Right atrium auricular region (tissue), 2 donors: ENCODE results near the gene SLC9A9. TPM values are rescaled to one million over a fixed set of nuclear protein-coding genes. Genes with fewer than 3 reads are reported as not detected.
A peak's percentile ranks its signal among the peaks of the same experiment; 100 is the strongest.

Source experiments
- DNase-seq: peaks from one replicate; pipeline ENCODE4 v3.0.0-alpha.2; 2019; ENCODE audit warnings: low spot score
- H3K27ac ChIP-seq, 2 donors: fragments of 200-600 bp; sonication (generic); 1 replicate in 1 of 2; 2 replicates in 1 of 2; pipeline ENCODE4 v1.5.1; 2016 to 2019
- H3K27me3 ChIP-seq, 2 donors: fragments of 200-600 bp; sonication (generic); one replicate each; pipeline versions ENCODE4 v1.5.1 to v1.6.0; 2017 to 2019
- H3K36me3 ChIP-seq: fragments of 200-600 bp; sonication (generic); one replicate; pipeline ENCODE4 v1.5.1; 2016
- H3K4me1 ChIP-seq, 2 donors: fragments of 200-600 bp; sonication (generic); one replicate each; pipeline versions ENCODE4 v1.5.1 to v1.6.0; 2017 to 2019
- H3K4me3 ChIP-seq, 2 donors: fragments of 200-600 bp; sonication (generic); 1 replicate in 1 of 2; 2 replicates in 1 of 2; pipeline ENCODE4 v1.5.1; 2017 to 2019; ENCODE audit warnings: mild to moderate bottlenecking in 1 of 2, moderate library complexity in 1 of 2
- H3K9me3 ChIP-seq, 2 donors: fragments of 200-600 bp; sonication (generic); one replicate each; pipeline ENCODE4 v1.5.1; 2019
- CTCF ChIP-seq, 2 donors: fragments of 200-600 bp; sonication (generic); IDR thresholded peaks; one replicate each; pipeline ENCODE4 v1.5.1; 2019; ENCODE audit warnings: antibody characterized with exemption in 2 of 2
- total RNA-seq, 2 donors: library from RNA; depleted of rRNA; stranded (reverse); fragments of >200 nt; gene quantifications; one replicate each; pipeline ENCODE4 v1.1.0, GENCODE V29; 2016

The SLC9A9 gene
- total RNA-seq, 2 donors from 2014 or later: 3.1 to 4.2 TPM

- peak; percentile 80 for DNase-seq
- Histone ChIP-seq H3K4me3 (no peak overlapping the region), H3K27me3 (no peaks in the 10 kb centered on the region), H3K27ac (no peak overlapping the region), H3K9me3 (no peaks in the 10 kb centered on the region), H3K36me3 (no peaks in the 10 kb centered on the region), H3K4me1 (no peaks in the 10 kb centered on the region)
- TF ChIP-seq CTCF (IDR thresholded peaks at IDR 0.05): peak; percentile 76 to 89
Measured at GRCh38 chr3:143674100-143674968, 173.9 kb downstream of the SLC9A9 start.

GRCh38 chr3:143672396-143673165, 175.7 kb downstream of the SLC9A9 start:
- Histone ChIP-seq H3K4me3 (no peak overlapping the region), H3K27ac (no peak overlapping the region)
- DNase-seq: no peak

GRCh38 chr3:143671626-143672025, 176.6 kb downstream of the SLC9A9 start:
- Histone ChIP-seq H3K27ac (no peak overlapping the region), H3K4me1 (no peaks in the 10 kb centered on the region), H3K9me3 (no peaks in the 10 kb centered on the region), H3K36me3 (no peaks in the 10 kb centered on the region), H3K27me3 (no peaks in the 10 kb centered on the region), H3K4me3 (no peak overlapping the region)
- TF ChIP-seq CTCF (IDR thresholded peaks at IDR 0.05): no peak
- DNase-seq: no peak

More at GRCh38 chr3:143672396-143673165, 175.7 kb downstream of the SLC9A9 start:
- H3K27me3 ChIP-seq: no peaks in the 10 kb centered on the region
- no peaks in the 10 kb centered on the region for H3K36me3 ChIP-seq
- H3K9me3 ChIP-seq: no peaks in the 10 kb centered on the region
- H3K4me1 ChIP-seq: no peaks in the 10 kb centered on the region
- no peak for TF ChIP-seq CTCF (IDR thresholded peaks at IDR 0.05)

GRCh38 chr3:143668924-143669790, 179.1 kb downstream of the SLC9A9 start:
- no peaks in the 10 kb centered on the region for H3K9me3 ChIP-seq
- no peak for DNase-seq
- H3K36me3 ChIP-seq: no peaks in the 10 kb centered on the region
- no peaks in the 10 kb centered on the region for H3K27me3 ChIP-seq
- no peak overlapping the region for H3K27ac ChIP-seq
- TF ChIP-seq CTCF (IDR thresholded peaks at IDR 0.05): no peak
- no peaks in the 10 kb centered on the region for H3K4me1 ChIP-seq
- no peak overlapping the region for H3K4me3 ChIP-seq

GRCh38 chr3:143668385-143668784, 179.9 kb downstream of the SLC9A9 start:
- H3K36me3 ChIP-seq: no peaks in the 10 kb centered on the region
- no peaks in the 10 kb centered on the region for H3K4me1 ChIP-seq
- no peak for DNase-seq
- H3K4me3 ChIP-seq: no peak overlapping the region
- H3K9me3 ChIP-seq: no peaks in the 10 kb centered on the region
- H3K27me3 ChIP-seq: no peaks in the 10 kb centered on the region
- no peak overlapping the region for H3K27ac ChIP-seq
- no peak for TF ChIP-seq CTCF (IDR thresholded peaks at IDR 0.05)
